Stomach (tissue), 4 donors: ENCODE measurements around the gene HABP4.

Source experiments
- CTCF ChIP-seq, 7 experiments: fragments of 450-650 bp in 4 of 7; fragments of 200-600 bp in 3 of 7; sonication (generic) in 3 of 7; IDR thresholded peaks; one replicate each; pipeline ENCODE4 v1.5.1; 2016 to 2019; ENCODE audit warnings: antibody characterized with exemption in 7 of 7, control low read depth in 2 of 7, mild to moderate bottlenecking in 1 of 7
- EP300 ChIP-seq: sonication (generic); formaldehyde crosslinking; IDR thresholded peaks from one replicate; pipeline ENCODE4 v1.6.1; 2017; ENCODE audit warnings: antibody characterized with exemption
- POLR2A ChIP-seq, 4 donors: fragments of 450-650 bp; IDR thresholded peaks; one replicate each; pipeline ENCODE4 v1.6.1; 2016; ENCODE audit warnings: antibody characterized with exemption in 4 of 4, control low read depth in 2 of 4, mild to moderate bottlenecking in 1 of 4, moderate library complexity in 1 of 4

- TF ChIP-seq CTCF (IDR thresholded peaks at IDR 0.05): no peak
- no peak for TF ChIP-seq EP300
- no peak for TF ChIP-seq POLR2A (IDR thresholded peaks at IDR 0.05)
Measured at GRCh38 chr9:96464426-96464825, 14.5 kb downstream of the HABP4 start.
